Measurements from ENCODE around the gene TGM2.

The TGM2 gene

DNA sequence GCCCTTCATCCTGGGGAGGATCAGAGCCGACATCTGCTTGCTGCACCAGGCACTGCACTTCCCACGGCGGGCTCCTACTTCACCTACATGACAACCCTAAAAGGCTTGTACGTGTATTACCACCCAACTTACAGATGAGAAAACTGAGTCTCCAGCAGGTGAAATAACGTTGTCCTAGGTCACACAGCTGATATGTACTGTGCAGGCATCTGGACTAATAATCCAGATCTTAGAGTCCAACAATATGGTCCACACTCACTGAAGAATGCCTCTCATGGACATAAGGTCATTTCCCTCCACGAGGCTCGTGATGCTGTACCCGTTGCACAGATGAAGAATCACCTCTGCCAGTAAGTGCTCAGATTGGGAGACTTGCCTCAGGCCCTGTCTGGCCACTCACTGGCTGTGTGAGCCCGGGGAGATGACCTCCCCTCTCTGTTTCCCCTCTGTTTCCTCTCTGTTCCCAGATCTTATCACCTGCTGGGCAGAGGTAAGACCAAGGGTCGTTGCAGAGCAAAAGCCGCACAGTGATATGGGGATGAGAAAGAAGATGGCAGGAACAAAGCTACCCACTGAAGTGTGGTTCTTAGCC is 32.1 kb downstream of the TGM2 start:
- no peak for DNase-seq (ENCODE audit: low read depth, low spot score)
- no peak overlapping the region for H3K4me3 ChIP-seq (ENCODE audit: low read depth, low read length)
- TF ChIP-seq, protein P1, sequence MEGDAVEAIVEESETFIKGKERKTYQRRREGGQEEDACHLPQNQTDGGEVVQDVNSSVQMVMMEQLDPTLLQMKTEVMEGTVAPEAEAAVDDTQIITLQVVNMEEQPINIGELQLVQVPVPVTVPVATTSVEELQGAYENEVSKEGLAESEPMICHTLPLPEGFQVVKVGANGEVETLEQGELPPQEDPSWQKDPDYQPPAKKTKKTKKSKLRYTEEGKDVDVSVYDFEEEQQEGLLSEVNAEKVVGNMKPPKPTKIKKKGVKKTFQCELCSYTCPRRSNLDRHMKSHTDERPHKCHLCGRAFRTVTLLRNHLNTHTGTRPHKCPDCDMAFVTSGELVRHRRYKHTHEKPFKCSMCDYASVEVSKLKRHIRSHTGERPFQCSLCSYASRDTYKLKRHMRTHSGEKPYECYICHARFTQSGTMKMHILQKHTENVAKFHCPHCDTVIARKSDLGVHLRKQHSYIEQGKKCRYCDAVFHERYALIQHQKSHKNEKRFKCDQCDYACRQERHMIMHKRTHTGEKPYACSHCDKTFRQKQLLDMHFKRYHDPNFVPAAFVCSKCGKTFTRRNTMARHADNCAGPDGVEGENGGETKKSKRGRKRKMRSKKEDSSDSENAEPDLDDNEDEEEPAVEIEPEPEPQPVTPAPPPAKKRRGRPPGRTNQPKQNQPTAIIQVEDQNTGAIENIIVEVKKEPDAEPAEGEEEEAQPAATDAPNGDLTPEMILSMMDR (IDR thresholded peaks at IDR 0.05; ENCODE audit: insufficient read depth, low read length, missing control alignments), result no peak
- POLR2A ChIA-PET, result no interaction called here
- CTCF ChIA-PET, result interaction anchor here (1.2 to 1.5 kb wide), 2 partner anchors 59 to 88 kb away, joined by 3 read pairs; no protein-coding TSS in a partner anchor

- DNase-seq (ENCODE audit: low read depth, low spot score), result no peak
- TF ChIP-seq, protein P1 (IDR thresholded peaks at IDR 0.05; ENCODE audit: insufficient read depth, low read length, missing control alignments), result no peak
- no peak overlapping the region for H3K4me3 ChIP-seq (ENCODE audit: low read depth, low read length)
- POLR2A ChIA-PET, result no interaction called here
- CTCF ChIA-PET, result no interaction called here
These were observed 32.7 kb downstream of the TGM2 start for GRCh38 chr20:38132156-38132909.

DNA sequence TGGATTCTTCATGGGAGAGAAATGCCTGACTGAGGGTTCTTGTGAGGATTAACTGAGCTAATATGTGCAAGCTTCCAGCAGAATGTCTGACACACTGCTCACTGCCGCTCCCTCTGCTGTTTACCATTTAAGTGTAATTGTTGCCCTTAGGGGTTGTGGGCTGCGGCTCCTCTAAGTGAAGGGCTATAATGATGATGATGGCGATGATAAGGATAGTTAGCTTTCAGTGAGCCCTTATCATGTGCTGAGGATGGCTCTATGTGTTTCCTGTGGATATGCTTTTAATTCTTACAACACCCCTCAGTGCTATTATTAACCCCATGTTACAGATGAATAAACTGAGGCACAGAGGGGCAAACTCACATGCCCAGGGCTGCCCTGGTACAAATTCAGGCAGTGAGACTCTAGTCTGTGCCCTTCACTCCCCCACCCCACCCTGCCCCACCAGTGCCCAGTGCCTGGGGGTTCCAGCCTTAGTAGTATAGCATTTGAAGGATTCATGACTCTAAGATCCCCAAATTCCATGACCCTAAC is 33.4 kb downstream of the TGM2 start:
- ChIA-PET CTCF (interaction anchor here (1.0 to 1.3 kb wide), 3 partner anchors 17 to 89 kb away, joined by 4 read pairs; no protein-coding TSS in a partner anchor), POLR2A (no interaction called here)
- TF ChIP-seq, protein P1 (IDR thresholded peaks at IDR 0.05; ENCODE audit: insufficient read depth, low read length, missing control alignments), result no peak
- no peak for DNase-seq (ENCODE audit: low read depth, low spot score)
- H3K4me3 ChIP-seq (ENCODE audit: low read depth, low read length), result no peak overlapping the region

GRCh38 chr20:38130687-38131587 is 34.1 kb downstream of the TGM2 start:
- ChIA-PET POLR2A (no interaction called here), CTCF (interaction anchor here (1.0 to 1.3 kb wide), 3 partner anchors 16 to 90 kb away, joined by 4 read pairs; no protein-coding TSS in a partner anchor)
- TF ChIP-seq, protein P1 (IDR thresholded peaks at IDR 0.05; ENCODE audit: insufficient read depth, low read length, missing control alignments), result no peak
- H3K4me3 ChIP-seq (ENCODE audit: low read depth, low read length), result no peak overlapping the region
- DNase-seq (ENCODE audit: low read depth, low spot score), result no peak

DNA sequence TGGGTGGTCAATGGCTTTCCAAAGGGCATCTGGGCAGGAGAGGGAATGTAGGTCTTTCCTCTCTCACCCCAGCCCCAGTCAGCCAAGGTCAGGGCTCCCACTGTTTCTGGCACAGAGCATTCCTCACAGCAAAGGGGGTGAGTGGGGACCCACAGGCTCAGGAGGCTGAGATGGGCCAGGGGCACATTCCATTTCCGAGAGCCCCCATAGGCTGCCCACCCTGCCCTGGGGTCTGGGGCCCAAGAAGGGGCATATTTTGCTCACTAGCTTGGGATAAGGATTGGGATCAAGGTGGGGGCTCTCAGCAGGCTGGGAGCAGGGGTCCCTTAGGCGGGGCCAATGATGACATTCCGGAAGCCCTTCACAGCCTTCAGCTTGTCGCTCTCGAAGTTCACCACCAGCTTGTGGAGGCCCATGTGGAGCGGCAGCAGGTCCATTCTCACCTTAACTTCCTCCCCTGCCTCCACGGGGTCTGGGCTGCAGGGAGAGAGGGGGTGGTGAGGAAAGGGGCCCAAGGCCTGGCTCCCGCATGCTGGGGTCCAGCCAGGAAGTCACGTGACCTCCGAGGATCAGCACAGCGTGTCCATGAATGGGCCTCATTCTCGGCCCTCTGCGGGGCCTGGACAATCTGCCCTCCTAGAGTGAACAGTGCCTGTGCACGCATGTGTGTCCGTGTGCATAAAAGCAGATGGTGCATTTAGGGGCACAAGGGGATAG is 35.0 kb downstream of the TGM2 start:
- POLR2A ChIA-PET, result no interaction called here

More for the DNA sequence above, 35.0 kb downstream of the TGM2 start:
- TF ChIP-seq, protein P1 (IDR thresholded peaks at IDR 0.05; ENCODE audit: insufficient read depth, low read length, missing control alignments), result no peak
- DNase-seq (ENCODE audit: low read depth, low spot score), result no peak
- no peak overlapping the region for H3K4me3 ChIP-seq (ENCODE audit: low read depth, low read length)
- CTCF ChIA-PET, result interaction anchor here (0.9 kb wide), 1 partner anchor 75 kb away, joined by 3 read pairs; no protein-coding TSS in a partner anchor
